Calu3 (cell line): Measurements from ENCODE around the gene TROAP. TPM values are rescaled to one million over a fixed set of nuclear protein-coding genes. Genes with fewer than 3 reads are reported as not detected.
A peak's percentile ranks its signal among the peaks of the same experiment; 100 is the strongest.

Experiments used
- Bru-seq: library from RNA; stranded (reverse); fragments of 400-500 nt; gene quantifications from one replicate; lab custom pipeline; 2021; lab: Mats Ljungman, UMichigan
- BruChase-seq, 2 experiments: library from RNA; stranded (reverse); fragments of 400-500 nt; gene quantifications; one replicate each; lab custom pipeline; 2021; lab: Mats Ljungman, UMichigan
- BruUV-seq: library from RNA; stranded (reverse); fragments of 400-500 nt; replicated peaks from 2 replicates; lab custom pipeline; 2021; lab: Mats Ljungman, UMichigan
- CTCF ChIA-PET: fragments of 300-600 bp; sonication (Branson Sonifier 250); formaldehyde crosslinking; loops from one replicate; lab custom pipeline; 2022; ENCODE audit warnings: antibody characterized with exemption; lab: Charles Lee
- DNase-seq: peaks from one replicate; pipeline ENCODE4 v3.0.0; 2022
- H3K27ac Mint-ChIP-seq: one replicate; pipeline ENCODE4 v1.8.0; 2022; ENCODE audit warnings: mixed read lengths; ENCODE audit not compliant: unreplicated experiment
- H3K27me3 Mint-ChIP-seq: one replicate; pipeline ENCODE4 v1.8.0; 2022; ENCODE audit warnings: mixed read lengths; ENCODE audit not compliant: unreplicated experiment
- H3K36me3 Mint-ChIP-seq: one replicate; pipeline ENCODE4 v1.8.0; 2022; ENCODE audit warnings: mild to moderate bottlenecking, moderate library complexity, mixed read lengths; ENCODE audit not compliant: insufficient read depth, unreplicated experiment
- H3K4me1 Mint-ChIP-seq: one replicate; pipeline ENCODE4 v1.8.0; 2022; ENCODE audit warnings: mild to moderate bottlenecking, low read depth, mixed read lengths; ENCODE audit not compliant: unreplicated experiment
- H3K4me3 Mint-ChIP-seq: one replicate; pipeline ENCODE4 v1.8.0; 2022; ENCODE audit warnings: mild to moderate bottlenecking, low read depth, moderate library complexity, mixed read lengths; ENCODE audit not compliant: unreplicated experiment
- H3K9me3 Mint-ChIP-seq: one replicate; pipeline ENCODE4 v1.8.0; 2022; ENCODE audit warnings: low read depth, mixed read lengths; ENCODE audit not compliant: unreplicated experiment
- CTCF ChIP-seq: fragments of 200-600 bp; IDR thresholded peaks from one replicate; pipeline ENCODE4 v1.8.0; 2022; ENCODE audit warnings: antibody characterized with exemption; ENCODE audit not compliant: unreplicated experiment
- intact Hi-C: fragments of 100-400 bp; cut with micrococcal nuclease; formaldehyde crosslinking; loops from one replicate; pipeline ENCODE4 v1.10.0; 2022; ENCODE audit not compliant: unreplicated experiment
- long read RNA-seq: library from polyadenylated mRNA; stranded (forward); transcript quantifications from one replicate; pipeline ENCODE4 v2.0.0, GENCODE V29; 2022
- total RNA-seq: library from RNA; stranded (reverse); gene quantifications from 2 replicates; pipeline ENCODE4 v1.2.3, GENCODE V29; 2022

The TROAP gene, protein sequence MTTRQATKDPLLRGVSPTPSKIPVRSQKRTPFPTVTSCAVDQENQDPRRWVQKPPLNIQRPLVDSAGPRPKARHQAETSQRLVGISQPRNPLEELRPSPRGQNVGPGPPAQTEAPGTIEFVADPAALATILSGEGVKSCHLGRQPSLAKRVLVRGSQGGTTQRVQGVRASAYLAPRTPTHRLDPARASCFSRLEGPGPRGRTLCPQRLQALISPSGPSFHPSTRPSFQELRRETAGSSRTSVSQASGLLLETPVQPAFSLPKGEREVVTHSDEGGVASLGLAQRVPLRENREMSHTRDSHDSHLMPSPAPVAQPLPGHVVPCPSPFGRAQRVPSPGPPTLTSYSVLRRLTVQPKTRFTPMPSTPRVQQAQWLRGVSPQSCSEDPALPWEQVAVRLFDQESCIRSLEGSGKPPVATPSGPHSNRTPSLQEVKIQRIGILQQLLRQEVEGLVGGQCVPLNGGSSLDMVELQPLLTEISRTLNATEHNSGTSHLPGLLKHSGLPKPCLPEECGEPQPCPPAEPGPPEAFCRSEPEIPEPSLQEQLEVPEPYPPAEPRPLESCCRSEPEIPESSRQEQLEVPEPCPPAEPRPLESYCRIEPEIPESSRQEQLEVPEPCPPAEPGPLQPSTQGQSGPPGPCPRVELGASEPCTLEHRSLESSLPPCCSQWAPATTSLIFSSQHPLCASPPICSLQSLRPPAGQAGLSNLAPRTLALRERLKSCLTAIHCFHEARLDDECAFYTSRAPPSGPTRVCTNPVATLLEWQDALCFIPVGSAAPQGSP
- total RNA-seq (38.5 and 49.8 TPM in 2 replicates), Bru-seq, nascent RNA (percentile 64 among the genes with signal in this experiment), BruChase-seq, experiment 1, labeled RNA remaining after a 6-hour chase (percentile 79 among the genes with signal in this experiment), BruChase-seq, experiment 2, labeled RNA remaining after a 2-hour chase (percentile 85 among the genes with signal in this experiment)
- long read RNA-seq, transcript TROAP-201 (15 exons, 2,527 nt): major isoform, 6 of 39 reads
- long read RNA-seq, partial matches to known transcripts: 9 of 39 reads
- long read RNA-seq, other reads (novel, unspliced or antisense): 16 of 39 reads

- no TSS peak for BruUV-seq
- no peaks in the 10 kb centered on the region for H3K4me1 Mint-ChIP-seq
- DNase-seq: peak; percentile 96
- peak within 1 kb of the TSS; percentile 97 for H3K4me3 Mint-ChIP-seq
- CTCF ChIA-PET: interaction anchor here (0.6 to 1.7 kb wide), 8 partner anchors 9 to 418 kb away, joined by 3 to 15 read pairs (median 6); partner anchors contain the start of genes TMBIM6 and TUBA1C
- no peaks in the 10 kb centered on the region for H3K27me3 Mint-ChIP-seq
- peak within 1 kb of the TSS; percentile 81 for H3K27ac Mint-ChIP-seq
- no peak for TF ChIP-seq CTCF
- peaks cover 33% of the 10 kb centered on the region for H3K36me3 Mint-ChIP-seq
- intact Hi-C loops: no loop called here
- no peaks in the 10 kb centered on the region for H3K9me3 Mint-ChIP-seq
Measured at GRCh38 chr12:49322708-49323523, at the start of gene TROAP. TROAP (plus strand) TSS chr12:49323255; CDS start chr12:49323609, 354 bp downstream.

GRCh38 chr12:49273726-49274395 is 49.2 kb upstream of the TROAP start:
- BruUV-seq: no TSS peak
- no peaks in the 10 kb centered on the region for H3K27me3 Mint-ChIP-seq
- intact Hi-C loops: no loop called here
- TF ChIP-seq CTCF: no peak
- H3K27ac Mint-ChIP-seq: no peak overlapping the region
- CTCF ChIA-PET: no interaction called here
- H3K36me3 Mint-ChIP-seq: peaks cover 52% of the 10 kb centered on the region
- no peaks in the 10 kb centered on the region for H3K4me1 Mint-ChIP-seq
- no peak for DNase-seq
- H3K4me3 Mint-ChIP-seq: no peak overlapping the region
- H3K9me3 Mint-ChIP-seq: no peaks in the 10 kb centered on the region

DNA sequence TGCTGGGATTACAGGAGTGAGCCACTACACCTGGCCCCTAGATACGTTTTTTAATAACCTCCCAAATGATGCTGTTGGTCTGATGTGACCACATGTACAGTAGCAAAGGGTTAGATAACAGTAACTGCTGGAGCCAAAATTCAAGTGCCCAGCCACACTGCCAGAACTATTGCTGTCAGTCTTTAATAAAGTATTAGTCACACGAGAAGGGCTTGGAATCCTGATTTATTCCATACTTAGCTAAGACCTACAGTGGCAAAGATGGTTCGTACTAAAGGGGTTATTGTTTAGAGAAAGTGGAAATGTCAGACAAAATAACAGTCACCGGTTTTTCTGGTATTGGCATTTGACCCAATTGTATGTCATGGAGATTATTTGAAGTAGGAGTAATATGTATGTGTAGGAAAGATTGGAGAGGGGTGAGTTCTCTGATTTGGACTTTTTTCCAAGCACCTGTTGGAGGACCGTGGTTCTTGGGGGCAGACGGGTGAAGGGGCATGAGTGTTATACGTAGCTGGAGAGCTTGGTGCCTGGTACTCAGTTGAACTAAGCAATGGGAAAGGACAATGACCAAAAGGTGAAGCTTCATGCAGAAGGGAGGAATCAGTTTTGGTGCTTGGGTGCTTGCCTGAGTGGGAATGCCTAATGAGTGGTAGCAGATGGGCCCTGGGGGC is 48.5 kb upstream of the TROAP start:
- DNase-seq: no peak
- Mint-ChIP-seq H3K36me3 (peaks cover 48% of the 10 kb centered on the region), H3K27ac (no peak overlapping the region), H3K4me1 (no peaks in the 10 kb centered on the region), H3K4me3 (no peak overlapping the region), H3K9me3 (no peaks in the 10 kb centered on the region), H3K27me3 (no peaks in the 10 kb centered on the region)
- CTCF ChIA-PET: no interaction called here
- TF ChIP-seq CTCF: no peak
- no TSS peak for BruUV-seq
- intact Hi-C loops: no loop called here
